OCI-LY1 (cell line): Measurements from ENCODE around the gene ZNF660.

Experiments
- EZH2 ChIP-seq: fragments of 200-600 bp; sonication (generic), shearing (Covaris generic); IDR thresholded peaks from 2 replicates; pipeline ENCODE4 v1.8.0; 2017; ENCODE audit warnings: borderline replicate concordance, mixed run types, mild to moderate bottlenecking, antibody characterized with exemption, low read length, moderate library complexity, mixed read lengths
- TF ChIP-seq, protein P1 (sequence below): fragments of 200-600 bp; sonication (generic), shearing (Covaris generic); IDR thresholded peaks from 2 replicates; pipeline ENCODE4 v1.5.1; 2017; ENCODE audit warnings: mild to moderate bottlenecking, antibody characterized with exemption, low read length, moderate library complexity, mixed read lengths

DNA sequence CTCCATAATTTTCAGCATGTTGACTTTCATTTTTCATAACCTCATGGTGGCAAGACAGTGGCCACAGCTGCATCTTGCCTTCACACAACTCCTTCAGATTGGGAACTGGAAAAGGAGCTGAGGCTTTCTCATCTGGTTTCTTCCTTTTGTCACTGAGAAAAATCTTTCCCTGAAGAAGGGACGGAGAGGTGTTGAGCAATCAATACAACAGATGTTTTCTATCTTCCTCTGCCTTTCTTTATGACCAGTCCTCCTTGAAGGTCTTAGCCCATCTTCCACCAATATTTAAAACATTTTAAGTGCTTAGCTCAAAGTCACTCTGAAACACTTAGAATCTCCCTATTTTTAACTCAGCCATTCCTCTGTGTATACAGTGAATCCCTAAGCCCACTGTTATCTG lies 11.9 kb downstream of the ZNF660 start:
- TF ChIP-seq, protein P1, sequence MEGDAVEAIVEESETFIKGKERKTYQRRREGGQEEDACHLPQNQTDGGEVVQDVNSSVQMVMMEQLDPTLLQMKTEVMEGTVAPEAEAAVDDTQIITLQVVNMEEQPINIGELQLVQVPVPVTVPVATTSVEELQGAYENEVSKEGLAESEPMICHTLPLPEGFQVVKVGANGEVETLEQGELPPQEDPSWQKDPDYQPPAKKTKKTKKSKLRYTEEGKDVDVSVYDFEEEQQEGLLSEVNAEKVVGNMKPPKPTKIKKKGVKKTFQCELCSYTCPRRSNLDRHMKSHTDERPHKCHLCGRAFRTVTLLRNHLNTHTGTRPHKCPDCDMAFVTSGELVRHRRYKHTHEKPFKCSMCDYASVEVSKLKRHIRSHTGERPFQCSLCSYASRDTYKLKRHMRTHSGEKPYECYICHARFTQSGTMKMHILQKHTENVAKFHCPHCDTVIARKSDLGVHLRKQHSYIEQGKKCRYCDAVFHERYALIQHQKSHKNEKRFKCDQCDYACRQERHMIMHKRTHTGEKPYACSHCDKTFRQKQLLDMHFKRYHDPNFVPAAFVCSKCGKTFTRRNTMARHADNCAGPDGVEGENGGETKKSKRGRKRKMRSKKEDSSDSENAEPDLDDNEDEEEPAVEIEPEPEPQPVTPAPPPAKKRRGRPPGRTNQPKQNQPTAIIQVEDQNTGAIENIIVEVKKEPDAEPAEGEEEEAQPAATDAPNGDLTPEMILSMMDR, result no peak
- TF ChIP-seq EZH2, result no peak
